ENCODE results near the gene AGMO. TPM values are rescaled to one million over a fixed set of nuclear protein-coding genes. Genes with fewer than 3 reads are reported as not detected.

The AGMO gene
- total RNA-seq, 3 donors from 2014 or later (not counting 1 experiment from before 2014, with no cell fraction given), result not detected

DNA sequence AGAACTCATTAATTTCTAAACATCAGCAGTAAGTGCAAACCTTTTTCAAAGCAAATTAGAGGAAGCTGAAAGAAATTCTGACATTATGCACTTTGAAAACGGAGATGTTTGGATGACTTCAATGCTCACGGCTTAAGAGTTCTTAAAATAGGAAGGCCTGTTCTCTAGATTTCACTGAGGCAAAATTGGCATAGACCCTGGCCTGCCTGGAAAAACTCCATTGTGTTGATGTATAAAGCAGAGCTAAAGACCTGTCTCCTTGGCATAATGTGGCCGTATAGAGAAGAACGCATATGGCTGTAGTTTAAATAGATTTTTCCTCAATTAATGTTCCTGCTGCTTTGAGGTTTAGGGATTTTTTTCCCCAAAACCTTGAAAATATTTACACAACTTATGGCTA lies 24.5 kb upstream of the AGMO start:
- WGBS (ENCODE audit: insufficient coverage), result 85% methylated on average over 3 of the region's 4 CpGs
- Mint-ChIP-seq H3K4me3 (no peak overlapping the region), H3K4me1 (no peaks in the 10 kb centered on the region), H3K9me3 (peaks cover 12 to 15% of the 10 kb centered on the region in 2 donors), H3K27me3 (ENCODE audit: low read depth in 2 of 2) (no peaks in the 10 kb centered on the region), H3K36me3 (no peaks in the 10 kb centered on the region), H3K27ac (no peak overlapping the region)
- no peaks in the 10 kb centered on the region for H3K36me3 ChIP-seq (ENCODE audit: control insufficient read depth, insufficient read depth, low read length)
- TF ChIP-seq, protein P1, sequence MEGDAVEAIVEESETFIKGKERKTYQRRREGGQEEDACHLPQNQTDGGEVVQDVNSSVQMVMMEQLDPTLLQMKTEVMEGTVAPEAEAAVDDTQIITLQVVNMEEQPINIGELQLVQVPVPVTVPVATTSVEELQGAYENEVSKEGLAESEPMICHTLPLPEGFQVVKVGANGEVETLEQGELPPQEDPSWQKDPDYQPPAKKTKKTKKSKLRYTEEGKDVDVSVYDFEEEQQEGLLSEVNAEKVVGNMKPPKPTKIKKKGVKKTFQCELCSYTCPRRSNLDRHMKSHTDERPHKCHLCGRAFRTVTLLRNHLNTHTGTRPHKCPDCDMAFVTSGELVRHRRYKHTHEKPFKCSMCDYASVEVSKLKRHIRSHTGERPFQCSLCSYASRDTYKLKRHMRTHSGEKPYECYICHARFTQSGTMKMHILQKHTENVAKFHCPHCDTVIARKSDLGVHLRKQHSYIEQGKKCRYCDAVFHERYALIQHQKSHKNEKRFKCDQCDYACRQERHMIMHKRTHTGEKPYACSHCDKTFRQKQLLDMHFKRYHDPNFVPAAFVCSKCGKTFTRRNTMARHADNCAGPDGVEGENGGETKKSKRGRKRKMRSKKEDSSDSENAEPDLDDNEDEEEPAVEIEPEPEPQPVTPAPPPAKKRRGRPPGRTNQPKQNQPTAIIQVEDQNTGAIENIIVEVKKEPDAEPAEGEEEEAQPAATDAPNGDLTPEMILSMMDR (IDR thresholded peaks at IDR 0.05), result no peak
- intact Hi-C loops (cut with micrococcal nuclease), result no loop called here
- H3K4me3 ChIP-seq (ENCODE audit: low read length), result no peak overlapping the region
- peaks cover 7% of the 10 kb centered on the region for H3K9me3 ChIP-seq (ENCODE audit: control insufficient read depth, insufficient read depth, low read length)
- no peak for ATAC-seq
- no peaks in the 10 kb centered on the region for H3K4me1 ChIP-seq (ENCODE audit: control insufficient read depth, insufficient read depth, low read length)
- no peak overlapping the region for H3K27ac ChIP-seq (ENCODE audit: low read length)
- H3K27me3 ChIP-seq (ENCODE audit: control insufficient read depth, insufficient read depth, low read length), result no peaks in the 10 kb centered on the region
- DNase-seq, result no peak

DNA sequence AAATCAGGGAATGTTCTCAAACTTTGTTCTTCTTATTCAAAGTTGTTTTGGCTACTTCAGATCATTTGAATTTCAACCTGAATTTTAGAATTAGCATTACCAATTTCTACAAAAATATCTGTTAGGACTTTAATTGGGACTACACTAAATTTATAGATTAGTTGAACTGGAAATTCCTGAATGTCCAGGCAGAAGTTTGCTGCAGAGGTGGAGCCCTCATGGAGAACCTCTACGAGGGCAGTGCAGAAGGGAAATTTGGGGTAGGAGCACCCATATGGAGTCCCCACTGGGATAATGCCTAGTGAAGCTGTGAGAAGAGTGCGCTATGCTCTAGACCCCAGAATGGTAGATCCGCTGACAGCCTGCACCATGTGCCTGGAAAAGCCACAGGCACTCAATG lies 22.8 kb upstream of the AGMO start:
- WGBS (ENCODE audit: insufficient coverage), result 85% methylated on average over 3 of the region's 3 CpGs
- peaks cover 7% of the 10 kb centered on the region for H3K9me3 ChIP-seq (ENCODE audit: control insufficient read depth, insufficient read depth, low read length)
- H3K27me3 Mint-ChIP-seq (ENCODE audit: low read depth in 2 of 2), result no peaks in the 10 kb centered on the region
- H3K9me3 Mint-ChIP-seq, result peaks cover 12 to 13% of the 10 kb centered on the region in 2 donors
- H3K27ac ChIP-seq (ENCODE audit: low read length), result no peak overlapping the region
- H3K4me3 ChIP-seq (ENCODE audit: low read length), result no peak overlapping the region
- no peak overlapping the region for H3K4me3 Mint-ChIP-seq
- no peaks in the 10 kb centered on the region for H3K27me3 ChIP-seq (ENCODE audit: control insufficient read depth, insufficient read depth, low read length)
- ATAC-seq (no peak), DNase-seq (no peak)
- H3K27ac Mint-ChIP-seq, result no peak overlapping the region
- no peaks in the 10 kb centered on the region for H3K36me3 ChIP-seq (ENCODE audit: control insufficient read depth, insufficient read depth, low read length)
- no peaks in the 10 kb centered on the region for H3K4me1 Mint-ChIP-seq
- TF ChIP-seq, protein P1 (IDR thresholded peaks at IDR 0.05), result no peak
- H3K36me3 Mint-ChIP-seq, result no peaks in the 10 kb centered on the region
- no peaks in the 10 kb centered on the region for H3K4me1 ChIP-seq (ENCODE audit: control insufficient read depth, insufficient read depth, low read length)
- intact Hi-C loops (cut with micrococcal nuclease), result no loop called here

DNA sequence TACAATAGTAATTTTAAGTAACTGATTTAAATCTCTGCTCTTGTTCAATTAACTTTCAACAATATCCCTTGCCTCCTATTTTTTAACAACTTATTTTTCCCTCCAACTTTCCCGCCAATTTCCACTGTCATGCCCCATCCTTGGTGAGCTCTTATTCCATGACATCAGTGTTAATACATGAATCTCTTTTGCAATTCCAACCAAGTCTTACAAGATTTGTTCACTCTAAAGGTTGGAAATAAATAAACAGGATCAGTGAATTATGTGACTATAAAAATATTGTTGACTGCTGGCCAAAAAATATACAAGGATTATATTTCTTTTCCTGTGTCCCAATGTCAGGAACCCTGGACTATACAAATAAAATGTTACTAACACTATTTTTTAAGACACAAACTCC lies 21.0 kb upstream of the AGMO start:
- WGBS (ENCODE audit: insufficient coverage), result 100% methylated on average over 1 of the region's 1 CpG
- Histone ChIP-seq H3K4me1 (ENCODE audit: control insufficient read depth, insufficient read depth, low read length) (no peaks in the 10 kb centered on the region), H3K27me3 (ENCODE audit: control insufficient read depth, insufficient read depth, low read length) (no peaks in the 10 kb centered on the region), H3K9me3 (ENCODE audit: control insufficient read depth, insufficient read depth, low read length) (peaks cover 7% of the 10 kb centered on the region), H3K4me3 (ENCODE audit: low read length) (no peak overlapping the region), H3K36me3 (ENCODE audit: control insufficient read depth, insufficient read depth, low read length) (no peaks in the 10 kb centered on the region), H3K27ac (ENCODE audit: low read length) (no peak overlapping the region)
- no peaks in the 10 kb centered on the region for H3K4me1 Mint-ChIP-seq
- H3K36me3 Mint-ChIP-seq, result no peaks in the 10 kb centered on the region
- no peaks in the 10 kb centered on the region for H3K27me3 Mint-ChIP-seq (ENCODE audit: low read depth in 2 of 2)
- no peak for ATAC-seq
- H3K27ac Mint-ChIP-seq, result no peak overlapping the region
- no peak for DNase-seq
- peaks cover 8 to 11% of the 10 kb centered on the region in 2 donors for H3K9me3 Mint-ChIP-seq
- TF ChIP-seq, protein P1 (IDR thresholded peaks at IDR 0.05), result no peak
- H3K4me3 Mint-ChIP-seq, result no peak overlapping the region
- intact Hi-C loops (cut with micrococcal nuclease), result no loop called here

DNA sequence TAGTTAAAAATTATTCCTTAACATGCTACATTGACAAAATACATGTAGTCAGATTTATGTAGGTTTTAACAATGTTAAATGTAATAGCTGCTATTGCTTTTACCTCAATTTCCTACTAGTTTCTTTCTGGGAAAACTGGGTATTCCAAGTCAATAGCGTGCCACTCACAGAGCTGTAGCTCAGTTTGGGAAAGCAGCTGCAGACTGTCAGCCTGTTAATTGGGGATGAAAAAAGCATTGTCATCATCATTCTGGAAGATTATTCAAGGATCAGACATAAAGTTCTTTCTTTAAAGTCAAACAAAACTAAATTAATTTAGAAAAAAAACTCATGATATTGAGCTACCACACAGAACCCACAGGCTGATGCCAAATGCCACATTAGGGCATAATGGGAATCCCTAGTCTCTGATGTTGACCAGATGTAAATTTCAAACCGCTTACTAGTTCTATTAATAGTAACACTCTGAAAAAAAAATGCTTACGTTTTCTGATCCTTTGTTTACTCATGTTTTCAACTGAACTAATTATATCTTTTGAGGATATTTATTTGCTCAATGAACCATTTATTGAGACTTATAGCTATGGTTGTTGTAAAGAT lies 19.6 kb upstream of the AGMO start:
- TF ChIP-seq, protein P1 (IDR thresholded peaks at IDR 0.05), result no peak
- H3K36me3 ChIP-seq (ENCODE audit: control insufficient read depth, insufficient read depth, low read length), result no peaks in the 10 kb centered on the region
- no peak for ATAC-seq
- intact Hi-C loops (cut with micrococcal nuclease), result no loop called here
- Mint-ChIP-seq H3K27ac (no peak overlapping the region), H3K27me3 (ENCODE audit: low read depth in 2 of 2) (no peaks in the 10 kb centered on the region), H3K4me3 (no peak overlapping the region), H3K36me3 (peaks cover 6% of the 10 kb centered on the region), H3K4me1 (no peaks in the 10 kb centered on the region), H3K9me3 (peaks cover 11 to 12% of the 10 kb centered on the region in 2 donors)
- H3K27ac ChIP-seq (ENCODE audit: low read length), result no peak overlapping the region
- WGBS (ENCODE audit: insufficient coverage), result 93% methylated on average over 2 of the region's 3 CpGs
- DNase-seq, result no peak
- H3K9me3 ChIP-seq (ENCODE audit: control insufficient read depth, insufficient read depth, low read length), result peaks cover 6% of the 10 kb centered on the region
- no peaks in the 10 kb centered on the region for H3K27me3 ChIP-seq (ENCODE audit: control insufficient read depth, insufficient read depth, low read length)
- H3K4me3 ChIP-seq (ENCODE audit: low read length), result no peak overlapping the region
- H3K4me1 ChIP-seq (ENCODE audit: control insufficient read depth, insufficient read depth, low read length), result no peaks in the 10 kb centered on the region

All from natural killer cell (primary cell).